Adrenal gland (tissue), 5 donors: ENCODE results near the gene NEUROD1.

Experiments used
- POLR2A ChIP-seq, 2 donors: fragments of 450-650 bp; IDR thresholded peaks; one replicate each; pipeline ENCODE4 v1.6.1; 2017; ENCODE audit warnings: antibody characterized with exemption in 2 of 2, mild to moderate bottlenecking in 2 of 2, moderate library complexity in 1 of 2
- TF ChIP-seq, protein P1 (sequence below), 6 experiments: fragments of 450-650 bp in 4 of 6; fragments of 200-600 bp in 2 of 6; sonication (generic) in 1 of 6; IDR thresholded peaks; 1 replicate in 5 of 6; 2 replicates in 1 of 6; pipeline versions ENCODE4 v1.5.1 to v1.8.0; 2016 to 2021; ENCODE audit warnings: antibody characterized with exemption in 6 of 6, mild to moderate bottlenecking in 2 of 6, moderate library complexity in 1 of 6
- donor health status: DM: no; HTN: no; CAD: no.

GRCh38 chr2:181646415-181646987 lies 33.8 kb downstream of the NEUROD1 start:
- TF ChIP-seq POLR2A (IDR thresholded peaks at IDR 0.05): no peak
- TF ChIP-seq, protein P1, sequence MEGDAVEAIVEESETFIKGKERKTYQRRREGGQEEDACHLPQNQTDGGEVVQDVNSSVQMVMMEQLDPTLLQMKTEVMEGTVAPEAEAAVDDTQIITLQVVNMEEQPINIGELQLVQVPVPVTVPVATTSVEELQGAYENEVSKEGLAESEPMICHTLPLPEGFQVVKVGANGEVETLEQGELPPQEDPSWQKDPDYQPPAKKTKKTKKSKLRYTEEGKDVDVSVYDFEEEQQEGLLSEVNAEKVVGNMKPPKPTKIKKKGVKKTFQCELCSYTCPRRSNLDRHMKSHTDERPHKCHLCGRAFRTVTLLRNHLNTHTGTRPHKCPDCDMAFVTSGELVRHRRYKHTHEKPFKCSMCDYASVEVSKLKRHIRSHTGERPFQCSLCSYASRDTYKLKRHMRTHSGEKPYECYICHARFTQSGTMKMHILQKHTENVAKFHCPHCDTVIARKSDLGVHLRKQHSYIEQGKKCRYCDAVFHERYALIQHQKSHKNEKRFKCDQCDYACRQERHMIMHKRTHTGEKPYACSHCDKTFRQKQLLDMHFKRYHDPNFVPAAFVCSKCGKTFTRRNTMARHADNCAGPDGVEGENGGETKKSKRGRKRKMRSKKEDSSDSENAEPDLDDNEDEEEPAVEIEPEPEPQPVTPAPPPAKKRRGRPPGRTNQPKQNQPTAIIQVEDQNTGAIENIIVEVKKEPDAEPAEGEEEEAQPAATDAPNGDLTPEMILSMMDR (IDR thresholded peaks at IDR 0.05): no peak
